GM12801 (cell line): Measurements from ENCODE around the gene KDM5A.

Experiments
- CTCF ChIP-seq: IDR thresholded peaks from one replicate; pipeline ENCODE4 v1.5.1; 2011; ENCODE audit warnings: control low read depth; ENCODE audit not compliant: insufficient read length; ENCODE audit errors: extremely low read depth

Gene KDM5A

GRCh38 chr12:318759-319515 lies 70.2 kb downstream of the KDM5A start:
- TF ChIP-seq CTCF: no peak

- no peak for TF ChIP-seq CTCF
These were observed 80.6 kb downstream of the KDM5A start for GRCh38 chr12:308511-308910.

DNA sequence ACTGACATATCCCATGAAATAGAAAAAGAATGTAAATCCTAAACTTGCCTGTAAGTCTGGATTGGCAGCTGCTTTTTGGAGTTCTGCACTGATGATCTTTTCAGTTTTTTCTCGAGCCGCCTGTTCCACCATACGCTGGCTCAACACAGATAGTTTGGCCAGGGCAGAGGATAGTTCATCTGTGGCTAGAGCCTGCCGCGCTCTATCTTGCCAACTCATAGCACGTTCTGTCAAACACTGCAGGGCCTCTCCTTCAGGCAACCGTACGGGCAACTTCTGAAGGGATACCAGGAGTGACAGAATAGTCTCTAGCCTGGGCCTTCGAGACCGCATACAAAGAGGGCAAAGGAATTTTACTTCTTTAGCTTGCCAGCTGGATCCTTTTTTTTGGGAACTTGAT lies 81.7 kb downstream of the KDM5A start:
- TF ChIP-seq CTCF: no peak

GRCh38 chr12:304805-305204 lies 84.3 kb downstream of the KDM5A start:
- TF ChIP-seq CTCF: no peak

DNA sequence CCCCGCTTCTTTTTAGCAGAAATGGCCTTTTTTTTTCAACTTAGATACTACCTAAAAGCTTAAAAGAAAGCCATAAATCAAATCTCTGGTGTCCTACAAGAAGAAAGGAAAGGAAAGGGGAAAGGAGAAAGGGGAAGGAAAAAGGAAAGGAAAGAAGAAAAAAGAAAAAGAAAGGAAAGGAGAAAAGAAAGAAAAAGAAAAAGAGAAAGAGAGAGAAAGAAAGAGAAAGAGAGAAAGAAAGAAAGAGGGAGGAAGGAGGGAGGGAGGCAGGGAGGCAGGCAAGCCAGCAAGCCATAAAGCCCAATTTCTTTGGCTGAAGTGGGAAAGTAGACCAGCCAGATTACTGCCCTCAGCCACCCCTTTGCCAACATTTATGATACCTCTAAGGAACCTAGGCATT lies 94.0 kb downstream of the KDM5A start:
- TF ChIP-seq CTCF: no peak

- TF ChIP-seq CTCF: no peak
These were observed 95.9 kb downstream of the KDM5A start for GRCh38 chr12:293199-293598.

DNA sequence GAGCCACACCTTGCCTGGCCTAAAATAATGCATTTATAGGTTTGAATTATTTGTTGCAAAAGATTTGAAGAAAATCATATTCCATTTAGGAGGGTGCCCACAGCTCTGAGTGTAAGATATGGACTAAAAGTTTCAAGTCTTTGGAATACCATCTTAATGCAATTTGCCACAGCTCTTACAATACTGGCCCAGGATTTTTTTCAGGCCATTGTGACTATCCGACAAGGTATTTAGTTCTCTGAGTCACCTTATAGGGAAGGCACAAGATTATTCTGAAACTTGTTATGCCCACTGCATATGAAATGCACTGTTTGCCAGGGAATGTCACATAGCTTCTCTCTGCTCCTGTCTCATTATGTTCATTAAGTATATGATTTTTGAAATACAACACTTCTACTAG lies 96.9 kb downstream of the KDM5A start:
- TF ChIP-seq CTCF: no peak
